MM.1S (cell line): ENCODE data around the gene ALDH3B2.
"Not testable (repeated sequence)": the region's sequence is repeated elsewhere in the genome, so short reads cannot be mapped to it uniquely, and the experiment has no call there.

Experiments
- DNase-seq: peaks from one replicate; pipeline ENCODE4 v3.0.0-alpha.2; 2015
- H2AFZ ChIP-seq: fragments of 300-600 bp; sonication (generic); 2 replicates; pipeline ENCODE4 v1.6.0; 2016; ENCODE audit warnings: antibody characterized with exemption, low read length
- H3F3A ChIP-seq: fragments of 300-600 bp; sonication (generic); 2 replicates; pipeline ENCODE4 v1.6.1; 2016; ENCODE audit warnings: mild to moderate bottlenecking, antibody characterized with exemption, low read length, moderate library complexity, mixed read lengths; ENCODE audit not compliant: insufficient read depth
- H3K27ac ChIP-seq: fragments of 300-600 bp; sonication (generic); 2 replicates; pipeline ENCODE4 v1.5.1; 2016; ENCODE audit warnings: mild to moderate bottlenecking, low read length
- H3K27me3 ChIP-seq: fragments of 300-600 bp; sonication (generic); replicated peaks from 2 replicates; pipeline ENCODE4 v1.6.0; 2016; ENCODE audit warnings: low read length; ENCODE audit not compliant: insufficient read depth
- H3K36me3 ChIP-seq: fragments of 300-600 bp; sonication (generic); replicated peaks from 2 replicates; pipeline ENCODE4 v1.6.1; 2016; ENCODE audit warnings: mild to moderate bottlenecking, low read length, mixed read lengths; ENCODE audit not compliant: insufficient read depth
- H3K4me1 ChIP-seq: fragments of 300-600 bp; sonication (generic); 2 replicates; pipeline ENCODE4 v1.6.1; 2016; ENCODE audit warnings: low read length, mixed read lengths
- H3K4me2 ChIP-seq: fragments of 300-600 bp; sonication (generic); 2 replicates; pipeline ENCODE4 v1.6.0; 2016; ENCODE audit warnings: low read depth, low read length
- H3K4me3 ChIP-seq: fragments of 300-600 bp; sonication (generic); 2 replicates; pipeline ENCODE4 v1.5.1; 2016; ENCODE audit warnings: low read length, mixed read lengths
- H3K79me2 ChIP-seq: fragments of 300-600 bp; sonication (generic); 2 replicates; pipeline ENCODE4 v1.6.1; 2016; ENCODE audit warnings: mixed run types, low read length, mixed read lengths
- H3K9ac ChIP-seq: fragments of 300-600 bp; sonication (generic); 2 replicates; pipeline ENCODE4 v1.6.1; 2016; ENCODE audit warnings: low read length, mixed read lengths
- H3K9me2 ChIP-seq: fragments of 300-600 bp; sonication (generic); replicated peaks from 2 replicates; pipeline ENCODE4 v1.6.1; 2016; ENCODE audit warnings: mild to moderate bottlenecking, low read length, mixed read lengths; ENCODE audit not compliant: insufficient read depth
- H3K9me3 ChIP-seq: fragments of 300-600 bp; sonication (generic); replicated peaks from 2 replicates; pipeline ENCODE4 v1.6.1; 2016; ENCODE audit warnings: mild to moderate bottlenecking, low read length, mixed read lengths; ENCODE audit not compliant: insufficient read depth
- H4K20me1 ChIP-seq: fragments of 300-600 bp; sonication (generic); 2 replicates; pipeline ENCODE4 v1.6.1; 2016; ENCODE audit warnings: mild to moderate bottlenecking, low read length, moderate library complexity, mixed read lengths; ENCODE audit not compliant: insufficient read depth
- CTCF ChIP-seq: fragments of 300-600 bp; sonication (generic); IDR thresholded peaks from 2 replicates; pipeline ENCODE4 v1.5.1; 2016; ENCODE audit warnings: antibody characterized with exemption, low read length, mixed read lengths
- EZH2 ChIP-seq: fragments of 300-600 bp; sonication (generic); optimal IDR thresholded peaks from 2 replicates; pipeline ENCODE3; 2017; ENCODE audit warnings: low read depth, mild to moderate bottlenecking, antibody characterized with exemption, low read length, mixed read lengths
- EZH2phosphoT487 ChIP-seq: fragments of 300-600 bp; sonication (generic); IDR thresholded peaks from 2 replicates; pipeline ENCODE4 v1.6.1; 2018; ENCODE audit warnings: antibody characterized with exemption, low read length

Gene ALDH3B2

DNA sequence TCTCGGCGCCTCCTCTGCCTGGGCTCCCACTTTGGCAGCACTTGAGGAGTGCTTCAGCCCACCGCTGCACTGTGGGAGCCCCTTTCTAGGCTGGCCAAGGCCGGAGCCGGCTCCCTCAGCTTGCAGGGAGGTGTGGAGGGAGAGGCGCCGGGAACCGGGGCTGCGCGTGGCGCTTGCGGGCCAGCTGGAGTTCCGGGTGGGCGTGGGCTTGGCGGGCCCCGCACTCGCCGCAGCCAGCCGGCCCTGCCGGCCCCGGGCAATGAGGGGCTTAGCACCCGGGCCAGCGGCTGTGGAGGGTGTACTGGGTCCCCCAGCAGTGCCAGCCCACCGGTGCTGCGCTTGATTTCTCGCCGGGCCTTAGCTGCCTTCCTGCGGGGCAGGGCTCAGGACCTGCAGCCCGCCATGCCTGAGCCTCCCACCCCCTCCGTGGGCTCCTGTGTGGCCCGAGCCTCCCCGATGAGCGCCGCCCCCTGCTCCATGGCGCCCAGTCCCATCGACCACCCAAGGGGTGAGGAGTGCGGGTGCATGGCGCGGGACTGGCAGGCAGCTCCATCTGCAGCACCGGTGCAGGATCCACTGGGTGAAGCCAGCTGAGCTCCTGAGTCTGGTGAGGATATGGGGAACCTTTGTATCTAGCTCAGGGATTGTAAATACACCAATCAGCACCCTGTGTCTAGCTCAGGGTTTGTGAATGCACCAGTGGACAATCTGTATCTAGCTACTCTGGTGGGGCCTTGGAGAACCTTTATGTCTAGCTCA is 55.3 kb downstream of the ALDH3B2 start:
- H3K4me1 ChIP-seq: peaks cover 11% of the 10 kb centered on the region
- not testable (repeated sequence) for H3K4me3 ChIP-seq, DNase-seq, H3K27me3 ChIP-seq, H3K9ac ChIP-seq, H3F3A ChIP-seq, H2AFZ ChIP-seq, H4K20me1 ChIP-seq, H3K79me2 ChIP-seq, H3K4me2 ChIP-seq, H3K9me2 ChIP-seq, H3K27ac ChIP-seq, H3K9me3 ChIP-seq, H3K36me3 ChIP-seq

DNA sequence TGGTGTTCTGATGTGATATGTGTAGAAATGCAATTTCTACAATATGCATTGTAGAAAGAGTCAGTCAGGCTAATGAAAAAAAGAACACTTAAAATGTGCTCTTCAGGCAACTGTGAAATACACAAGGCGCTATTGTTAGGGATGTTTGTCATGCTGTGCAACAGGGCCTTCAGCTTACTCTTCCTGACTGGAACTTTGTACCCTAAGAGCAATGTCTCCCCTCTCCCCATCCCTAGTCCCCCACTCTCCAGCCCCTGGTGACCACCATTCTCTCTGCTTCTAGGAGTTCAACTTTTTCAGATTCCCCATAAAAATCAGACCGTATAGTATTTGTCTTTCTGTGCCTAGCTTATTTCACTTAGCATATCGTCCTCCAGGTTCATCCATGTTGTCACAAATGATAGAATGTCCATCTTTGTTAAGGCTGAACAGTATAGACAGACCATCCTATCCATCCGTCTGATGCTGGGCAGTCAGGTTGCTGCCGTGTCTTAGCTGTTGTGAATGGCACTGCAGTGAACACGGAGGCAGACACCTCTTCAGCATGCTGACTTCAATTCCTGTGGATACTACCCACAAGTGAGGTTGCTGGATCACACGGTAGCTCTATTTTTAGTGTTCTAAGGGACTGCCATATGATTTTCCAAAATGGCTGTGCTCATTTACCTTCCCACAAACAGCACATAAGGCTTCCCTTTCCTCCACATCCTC is 57.0 kb downstream of the ALDH3B2 start:
- Histone ChIP-seq H3K9ac (no peak overlapping the region), H3K27ac (no peak overlapping the region), H4K20me1 (no peaks in the 10 kb centered on the region), H3K36me3 (no peaks in the 10 kb centered on the region), H3K27me3 (no peaks in the 10 kb centered on the region), H3K4me3 (no peak overlapping the region), H3F3A (peaks cover 16% of the 10 kb centered on the region), H3K4me2 (no peak overlapping the region), H3K79me2 (no peaks in the 10 kb centered on the region), H3K9me2 (no peaks in the 10 kb centered on the region), H3K9me3 (no peaks in the 10 kb centered on the region), H2AFZ (no peak overlapping the region), H3K4me1 (peaks cover 24% of the 10 kb centered on the region)
- DNase-seq: no peak
- no peak for TF ChIP-seq EZH2phosphoT487
- TF ChIP-seq CTCF: no peak
- TF ChIP-seq EZH2: no peak

- no peak for DNase-seq
- Histone ChIP-seq H3K4me1 (peaks cover 24% of the 10 kb centered on the region), H3K9me2 (no peaks in the 10 kb centered on the region), H4K20me1 (no peaks in the 10 kb centered on the region), H3K36me3 (no peaks in the 10 kb centered on the region; the same call in 1 of the 2 replicates), H3K79me2 (no peaks in the 10 kb centered on the region), H3K9ac (no peak overlapping the region), H3K9me3 (no peaks in the 10 kb centered on the region), H2AFZ (no peak overlapping the region), H3F3A (peaks cover 16% of the 10 kb centered on the region), H3K4me3 (no peak overlapping the region), H3K27ac (no peak overlapping the region), H3K27me3 (no peaks in the 10 kb centered on the region), H3K4me2 (no peak overlapping the region)
- TF ChIP-seq EZH2phosphoT487 (no peak), EZH2 (no peak), CTCF (no peak)
Observed at GRCh38 chr11:67616431-67617242, 57.8 kb downstream of the ALDH3B2 start.
